Measurements from ENCODE around the gene RAP1GAP2.
A peak's percentile ranks its signal among the peaks of the same experiment; 100 is the strongest.

The RAP1GAP2 gene

GRCh38 chr17:2828397-2829038 is 32.3 kb downstream of the RAP1GAP2 start:
- Histone ChIP-seq H3K27ac (ENCODE audit: insufficient read depth, low read length, poor library complexity, severe bottlenecking) (no peak overlapping the region), H3K4me1 (ENCODE audit: control insufficient read depth, insufficient read depth, low read length, poor library complexity, severe bottlenecking) (peaks cover 10% of the 10 kb centered on the region), H3K36me3 (ENCODE audit: control insufficient read depth, insufficient read depth, low read length) (peaks cover 3% of the 10 kb centered on the region), H3K9me3 (ENCODE audit: control insufficient read depth, low read length) (no peaks in the 10 kb centered on the region), H3K4me3 (ENCODE audit: insufficient read depth, low read depth, low read length, poor library complexity, severe bottlenecking) (peak overlapping the region; percentile 17), H3K27me3 (replicated peaks; ENCODE audit: control insufficient read depth, insufficient read depth, low read length, poor library complexity, severe bottlenecking) (no peaks in the 10 kb centered on the region)
- DNase-seq = peak; percentile 40 to 67 (median 51)

GRCh38 chr17:2830678-2831077 is 34.4 kb downstream of the RAP1GAP2 start:
- no peak overlapping the region for H3K4me3 ChIP-seq (ENCODE audit: insufficient read depth, low read depth, low read length, poor library complexity, severe bottlenecking)
- no peak overlapping the region for H3K27ac ChIP-seq (ENCODE audit: insufficient read depth, low read length, poor library complexity, severe bottlenecking)
- H3K4me1 ChIP-seq (ENCODE audit: control insufficient read depth, insufficient read depth, low read length, poor library complexity, severe bottlenecking) = peaks cover 10% of the 10 kb centered on the region
- no peaks in the 10 kb centered on the region for H3K27me3 ChIP-seq (replicated peaks; ENCODE audit: control insufficient read depth, insufficient read depth, low read length, poor library complexity, severe bottlenecking)
- H3K36me3 ChIP-seq (ENCODE audit: control insufficient read depth, insufficient read depth, low read length) = peaks cover 3% of the 10 kb centered on the region
- H3K9me3 ChIP-seq (ENCODE audit: control insufficient read depth, low read length) = no peaks in the 10 kb centered on the region
- DNase-seq = no peak

DNA sequence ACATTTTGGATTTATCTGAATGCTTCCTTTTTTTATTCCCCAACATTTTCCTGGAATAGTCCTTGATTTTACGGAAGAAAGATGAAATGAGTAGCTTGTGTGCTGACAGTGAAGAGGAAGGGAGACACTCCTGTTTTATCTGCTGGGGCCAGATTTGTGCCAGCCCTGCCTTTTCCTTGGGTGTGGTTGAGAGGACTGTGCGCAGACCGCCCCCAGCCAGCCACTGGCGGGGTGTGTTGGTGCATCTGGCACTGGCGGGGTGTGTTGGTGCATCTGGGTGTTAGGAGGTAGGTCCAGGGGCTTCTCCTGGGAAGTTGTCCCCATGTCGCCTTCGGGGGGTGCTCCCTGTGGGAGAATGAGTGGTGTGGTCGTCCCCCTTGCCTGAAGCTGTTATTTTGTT is 39.5 kb downstream of the RAP1GAP2 start:
- Histone ChIP-seq H3K4me3 (ENCODE audit: insufficient read depth, low read depth, low read length, poor library complexity, severe bottlenecking) (no peak overlapping the region), H3K4me1 (ENCODE audit: control insufficient read depth, insufficient read depth, low read length, poor library complexity, severe bottlenecking) (peaks cover 5% of the 10 kb centered on the region), H3K36me3 (ENCODE audit: control insufficient read depth, insufficient read depth, low read length) (peaks cover 3% of the 10 kb centered on the region), H3K9me3 (ENCODE audit: control insufficient read depth, low read length) (no peaks in the 10 kb centered on the region), H3K27me3 (replicated peaks; ENCODE audit: control insufficient read depth, insufficient read depth, low read length, poor library complexity, severe bottlenecking) (no peaks in the 10 kb centered on the region), H3K27ac (ENCODE audit: insufficient read depth, low read length, poor library complexity, severe bottlenecking) (no peak overlapping the region)
- DNase-seq = no peak

GRCh38 chr17:2837147-2837561 is 40.9 kb downstream of the RAP1GAP2 start:
- Histone ChIP-seq H3K27me3 (replicated peaks; ENCODE audit: control insufficient read depth, insufficient read depth, low read length, poor library complexity, severe bottlenecking) (no peaks in the 10 kb centered on the region), H3K4me1 (ENCODE audit: control insufficient read depth, insufficient read depth, low read length, poor library complexity, severe bottlenecking) (peaks cover 5% of the 10 kb centered on the region), H3K9me3 (ENCODE audit: control insufficient read depth, low read length) (no peaks in the 10 kb centered on the region), H3K36me3 (ENCODE audit: control insufficient read depth, insufficient read depth, low read length) (peaks cover 3% of the 10 kb centered on the region), H3K4me3 (ENCODE audit: insufficient read depth, low read depth, low read length, poor library complexity, severe bottlenecking) (no peak overlapping the region), H3K27ac (ENCODE audit: insufficient read depth, low read length, poor library complexity, severe bottlenecking) (no peak overlapping the region)
- DNase-seq = peak; percentile 13 to 31 (median 30)

DNA sequence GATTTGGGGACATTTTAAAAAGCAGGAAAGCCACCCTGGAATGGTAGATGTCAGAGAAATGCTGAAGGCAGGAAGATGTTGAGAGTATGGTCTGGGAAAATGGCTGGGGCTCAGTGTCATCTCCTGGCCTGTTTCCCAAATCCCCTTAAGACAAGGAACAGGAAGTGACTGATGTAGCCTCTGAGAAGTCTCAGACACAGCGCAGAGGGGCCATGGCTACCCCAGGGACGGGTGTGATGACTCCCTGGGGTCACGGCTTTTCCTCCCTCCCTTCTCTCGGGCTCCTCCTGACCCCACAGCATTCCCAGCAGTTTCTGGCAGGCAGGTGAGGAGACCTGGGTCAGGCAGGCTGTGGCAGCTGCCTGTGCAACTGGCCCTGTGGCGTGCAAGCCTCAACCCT is 45.4 kb downstream of the RAP1GAP2 start:
- H3K27ac ChIP-seq (ENCODE audit: insufficient read depth, low read length, poor library complexity, severe bottlenecking) = no peak overlapping the region
- no peaks in the 10 kb centered on the region for H3K36me3 ChIP-seq (ENCODE audit: control insufficient read depth, insufficient read depth, low read length)
- H3K4me3 ChIP-seq (ENCODE audit: insufficient read depth, low read depth, low read length, poor library complexity, severe bottlenecking) = no peak overlapping the region
- H3K27me3 ChIP-seq (replicated peaks; ENCODE audit: control insufficient read depth, insufficient read depth, low read length, poor library complexity, severe bottlenecking) = no peaks in the 10 kb centered on the region
- DNase-seq = no peak
- peaks cover 5% of the 10 kb centered on the region for H3K4me1 ChIP-seq (ENCODE audit: control insufficient read depth, insufficient read depth, low read length, poor library complexity, severe bottlenecking)
- no peaks in the 10 kb centered on the region for H3K9me3 ChIP-seq (ENCODE audit: control insufficient read depth, low read length)

- no peak for DNase-seq
- H3K4me1 ChIP-seq (ENCODE audit: control insufficient read depth, insufficient read depth, low read length, poor library complexity, severe bottlenecking) = peaks cover under 1% of the 10 kb centered on the region
- H3K4me3 ChIP-seq (ENCODE audit: insufficient read depth, low read depth, low read length, poor library complexity, severe bottlenecking) = no peak overlapping the region
- no peak overlapping the region for H3K27ac ChIP-seq (ENCODE audit: insufficient read depth, low read length, poor library complexity, severe bottlenecking)
- no peaks in the 10 kb centered on the region for H3K27me3 ChIP-seq (replicated peaks; ENCODE audit: control insufficient read depth, insufficient read depth, low read length, poor library complexity, severe bottlenecking)
- no peaks in the 10 kb centered on the region for H3K36me3 ChIP-seq (ENCODE audit: control insufficient read depth, insufficient read depth, low read length)
- H3K9me3 ChIP-seq (ENCODE audit: control insufficient read depth, low read length) = no peaks in the 10 kb centered on the region
Observed at GRCh38 chr17:2842464-2842863, 46.2 kb downstream of the RAP1GAP2 start.

DNA sequence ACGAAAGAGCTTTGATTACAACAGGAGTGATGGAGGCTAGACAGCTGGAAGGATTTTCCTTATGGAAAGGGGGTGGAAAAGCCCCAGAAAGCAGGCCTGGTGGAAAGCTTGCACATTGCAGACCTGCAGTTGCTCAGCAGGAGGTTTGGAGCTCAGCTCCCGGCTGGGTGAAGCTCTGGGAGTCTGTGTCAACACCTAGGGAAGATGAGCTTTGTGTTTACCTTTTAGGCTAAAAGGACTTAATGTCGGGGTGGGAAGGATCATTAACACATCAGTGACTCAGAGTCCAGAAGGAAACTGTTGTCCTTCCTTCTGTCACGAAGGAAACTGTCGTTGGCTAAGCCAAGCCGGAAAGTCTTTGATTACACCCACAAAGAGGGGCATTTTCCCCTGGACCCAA is 48.2 kb downstream of the RAP1GAP2 start:
- Histone ChIP-seq H3K27ac (ENCODE audit: insufficient read depth, low read length, poor library complexity, severe bottlenecking) (no peak overlapping the region), H3K27me3 (replicated peaks; ENCODE audit: control insufficient read depth, insufficient read depth, low read length, poor library complexity, severe bottlenecking) (no peaks in the 10 kb centered on the region), H3K4me3 (ENCODE audit: insufficient read depth, low read depth, low read length, poor library complexity, severe bottlenecking) (no peak overlapping the region), H3K4me1 (ENCODE audit: control insufficient read depth, insufficient read depth, low read length, poor library complexity, severe bottlenecking) (peaks cover 15% of the 10 kb centered on the region), H3K9me3 (ENCODE audit: control insufficient read depth, low read length) (no peaks in the 10 kb centered on the region), H3K36me3 (ENCODE audit: control insufficient read depth, insufficient read depth, low read length) (no peaks in the 10 kb centered on the region)
- no peak for DNase-seq

GRCh38 chr17:2847381-2848333 is 51.4 kb downstream of the RAP1GAP2 start:
- Histone ChIP-seq H3K27me3 (replicated peaks; ENCODE audit: control insufficient read depth, insufficient read depth, low read length, poor library complexity, severe bottlenecking) (no peaks in the 10 kb centered on the region), H3K27ac (ENCODE audit: insufficient read depth, low read length, poor library complexity, severe bottlenecking) (no peak overlapping the region), H3K4me1 (ENCODE audit: control insufficient read depth, insufficient read depth, low read length, poor library complexity, severe bottlenecking) (peaks cover 18% of the 10 kb centered on the region), H3K36me3 (ENCODE audit: control insufficient read depth, insufficient read depth, low read length) (no peaks in the 10 kb centered on the region), H3K9me3 (ENCODE audit: control insufficient read depth, low read length) (no peaks in the 10 kb centered on the region), H3K4me3 (ENCODE audit: insufficient read depth, low read depth, low read length, poor library complexity, severe bottlenecking) (no peak overlapping the region)
- DNase-seq = no peak

GRCh38 chr17:2849327-2849670 is 53.1 kb downstream of the RAP1GAP2 start:
- no peak for DNase-seq
- Histone ChIP-seq H3K27ac (ENCODE audit: insufficient read depth, low read length, poor library complexity, severe bottlenecking) (no peak overlapping the region), H3K36me3 (ENCODE audit: control insufficient read depth, insufficient read depth, low read length) (no peaks in the 10 kb centered on the region), H3K4me1 (ENCODE audit: control insufficient read depth, insufficient read depth, low read length, poor library complexity, severe bottlenecking) (peaks cover 26% of the 10 kb centered on the region), H3K27me3 (replicated peaks; ENCODE audit: control insufficient read depth, insufficient read depth, low read length, poor library complexity, severe bottlenecking) (no peaks in the 10 kb centered on the region), H3K4me3 (ENCODE audit: insufficient read depth, low read depth, low read length, poor library complexity, severe bottlenecking) (no peak overlapping the region), H3K9me3 (ENCODE audit: control insufficient read depth, low read length) (no peaks in the 10 kb centered on the region)

GRCh38 chr17:2850991-2851390 is 54.8 kb downstream of the RAP1GAP2 start:
- Histone ChIP-seq H3K4me3 (ENCODE audit: insufficient read depth, low read depth, low read length, poor library complexity, severe bottlenecking) (no peak overlapping the region), H3K27me3 (replicated peaks; ENCODE audit: control insufficient read depth, insufficient read depth, low read length, poor library complexity, severe bottlenecking) (no peaks in the 10 kb centered on the region), H3K4me1 (ENCODE audit: control insufficient read depth, insufficient read depth, low read length, poor library complexity, severe bottlenecking) (peaks cover 35% of the 10 kb centered on the region), H3K9me3 (ENCODE audit: control insufficient read depth, low read length) (no peaks in the 10 kb centered on the region), H3K36me3 (ENCODE audit: control insufficient read depth, insufficient read depth, low read length) (no peaks in the 10 kb centered on the region), H3K27ac (ENCODE audit: insufficient read depth, low read length, poor library complexity, severe bottlenecking) (no peak overlapping the region)
- DNase-seq = no peak

All from effector memory CD4-positive, alpha-beta T cell (primary cell).